Neuronal stem cell (in vitro differentiated cells): ENCODE data around the gene MRC2.

Experiments used
- DNase-seq: peaks from one replicate; pipeline ENCODE4 v3.0.0-alpha.2; 2013; ENCODE audit warnings: low spot score
- H2AFZ ChIP-seq: one replicate; pipeline ENCODE4 v1.6.1; 2013; ENCODE audit warnings: mild to moderate bottlenecking, low read length, inconsistent platforms
- H2AK5ac ChIP-seq: 2 replicates; pipeline ENCODE4 v1.6.1; 2013; ENCODE audit warnings: low read depth, mild to moderate bottlenecking, inconsistent platforms, low read length, moderate library complexity, mixed read lengths
- H2BK120ac ChIP-seq: 2 replicates; pipeline ENCODE4 v1.6.1; 2013; ENCODE audit warnings: low read depth, mild to moderate bottlenecking, inconsistent platforms, low read length, moderate library complexity, mixed read lengths
- H2BK12ac ChIP-seq: one replicate; pipeline ENCODE4 v1.6.1; 2013; ENCODE audit warnings: low read length, inconsistent platforms
- H2BK15ac ChIP-seq: 2 replicates; pipeline ENCODE4 v1.6.1; 2013; ENCODE audit warnings: mild to moderate bottlenecking, low read length, inconsistent platforms, mixed read lengths
- H2BK5ac ChIP-seq: one replicate; pipeline ENCODE4 v1.6.1; 2013; ENCODE audit warnings: inconsistent platforms, mild to moderate bottlenecking, low read length, moderate library complexity
- H3K14ac ChIP-seq: one replicate; pipeline ENCODE4 v1.6.1; 2013; ENCODE audit warnings: low read length, inconsistent platforms
- H3K18ac ChIP-seq: 2 replicates; pipeline ENCODE4 v1.6.1; 2013; ENCODE audit warnings: low read length, inconsistent platforms
- H3K23ac ChIP-seq: 2 replicates; pipeline ENCODE4 v1.6.1; 2013; ENCODE audit warnings: low read depth, mild to moderate bottlenecking, mixed read lengths, low read length, inconsistent platforms; ENCODE audit not compliant: poor library complexity
- H3K27ac ChIP-seq: replicated peaks from 3 replicates; pipeline ENCODE4 v1.5.1; 2013; ENCODE audit warnings: low read length, inconsistent platforms
- H3K27me3 ChIP-seq, 3 experiments: 2 replicates each; pipeline ENCODE4 v1.6.1; 2013; ENCODE audit warnings: low read length in 3 of 3, mild to moderate bottlenecking in 2 of 3, inconsistent platforms in 1 of 3, low read depth in 1 of 3, mixed read lengths in 1 of 3, moderate library complexity in 1 of 3; ENCODE audit not compliant: control insufficient read depth in 3 of 3, insufficient read depth in 3 of 3
- H3K36me3 ChIP-seq, 2 donors: replicated peaks in 1 of 2; 2 replicates each; pipeline ENCODE4 v1.6.1; 2013; ENCODE audit warnings: low read length in 2 of 2; ENCODE audit not compliant: control insufficient read depth in 2 of 2, insufficient read depth in 2 of 2
- H3K4ac ChIP-seq: 2 replicates; pipeline ENCODE4 v1.6.1; 2013; ENCODE audit warnings: inconsistent platforms, mild to moderate bottlenecking, low read length, moderate library complexity
- H3K4me1 ChIP-seq, 2 donors: 1 replicate in 1 of 2; 2 replicates in 1 of 2; pipeline ENCODE4 v1.6.1; 2013; ENCODE audit warnings: low read length in 2 of 2, low read depth in 1 of 2; ENCODE audit not compliant: control insufficient read depth in 2 of 2, insufficient read depth in 1 of 2
- H3K4me2 ChIP-seq: one replicate; pipeline ENCODE4 v1.6.1; 2013; ENCODE audit warnings: mild to moderate bottlenecking, low read length, inconsistent platforms; ENCODE audit not compliant: insufficient read depth, poor library complexity, severe bottlenecking
- H3K4me3 ChIP-seq, 2 donors: 2 replicates each; pipeline ENCODE4 v1.5.1; 2013; ENCODE audit warnings: low read length in 2 of 2, mild to moderate bottlenecking in 2 of 2, inconsistent platforms in 1 of 2, moderate library complexity in 1 of 2
- H3K79me1 ChIP-seq: one replicate; pipeline ENCODE4 v1.6.1; 2013; ENCODE audit warnings: low read depth, mild to moderate bottlenecking, inconsistent platforms, low read length, moderate library complexity
- H3K9ac ChIP-seq: one replicate; pipeline ENCODE4 v1.6.1; 2013; ENCODE audit warnings: mild to moderate bottlenecking, low read depth, low read length, inconsistent platforms; ENCODE audit not compliant: poor library complexity
- H3K9me3 ChIP-seq, 2 donors: replicated peaks in 1 of 2; 2 replicates each; pipeline versions ENCODE3 to v1.6.1; 2013; ENCODE audit warnings: low read length in 2 of 2, mild to moderate bottlenecking in 2 of 2, inconsistent platforms in 1 of 2, low read depth in 1 of 2, mixed read lengths in 1 of 2, moderate library complexity in 1 of 2; ENCODE audit not compliant: control insufficient read depth in 2 of 2, insufficient read depth in 1 of 2
- H4K8ac ChIP-seq: one replicate; pipeline ENCODE4 v1.6.1; 2013; ENCODE audit warnings: low read depth, mild to moderate bottlenecking, inconsistent platforms, low read length, moderate library complexity
- H4K91ac ChIP-seq: one replicate; pipeline ENCODE4 v1.6.1; 2013; ENCODE audit warnings: low read length, low read depth, mild to moderate bottlenecking, inconsistent platforms; ENCODE audit not compliant: poor library complexity
- WGBS, 2 donors: extraction: QIAGEN DNeasy Blood & Tissue Kit; methylation state at CpG; one replicate each; pipeline ENCODE4 v1.1.7; 2013; ENCODE audit warnings: missing lambda C conversion rate in 2 of 2, mixed read lengths in 1 of 2; ENCODE audit not compliant: insufficient read length in 2 of 2, insufficient replicate concordance in 1 of 2; ENCODE audit errors: extremely low coverage in 2 of 2; 5-methylcytosine and 5-hydroxymethylcytosine counted together

MRC2 gene

DNA sequence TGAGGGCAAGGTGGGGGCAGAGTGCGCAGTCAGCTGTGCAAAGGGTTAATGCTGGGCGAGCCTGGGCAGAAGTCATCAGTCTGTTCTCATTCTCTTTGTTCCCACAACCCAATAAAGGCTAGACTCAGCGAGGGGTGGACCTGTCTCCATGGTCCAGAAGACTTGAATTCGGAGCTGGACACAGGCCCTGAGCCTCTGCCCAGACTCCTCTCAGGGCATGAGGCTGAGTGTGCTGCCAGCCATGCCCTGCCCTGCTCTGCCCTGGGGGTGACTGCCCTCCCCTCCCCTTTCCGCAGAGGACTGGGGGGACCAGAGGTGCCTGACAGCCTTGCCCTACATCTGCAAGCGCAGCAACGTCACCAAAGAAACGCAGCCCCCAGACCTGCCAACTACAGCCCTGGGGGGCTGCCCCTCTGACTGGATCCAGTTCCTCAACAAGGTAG is 54.5 kb downstream of the MRC2 start:
- whole genome bisulfite sequencing, 2 donors: no CpG with 5 or more reads among the region's 8 CpGs
- no peak overlapping the region for H3K4ac ChIP-seq

DNA sequence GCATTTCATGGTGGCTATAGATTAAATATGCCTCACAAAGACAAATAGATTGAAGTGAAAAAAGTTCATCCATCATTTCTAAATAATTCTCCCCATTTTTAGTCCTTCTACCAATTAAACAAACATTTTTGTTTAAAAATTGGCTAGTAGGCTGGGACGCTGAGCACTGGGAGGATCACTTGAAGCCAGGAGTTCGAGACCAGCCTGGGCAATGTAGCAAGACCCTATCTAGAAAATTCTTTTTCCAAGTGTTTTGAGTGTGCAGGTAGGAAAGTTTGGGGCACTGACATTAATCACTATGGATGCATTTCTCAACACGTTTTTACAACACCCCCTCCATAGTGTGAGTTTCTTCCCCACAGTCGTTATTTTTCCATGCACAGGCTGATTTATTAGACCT is 56.7 kb downstream of the MRC2 start:
- H3K9me3 ChIP-seq: no peaks in the 10 kb centered on the region

More for the DNA sequence above, 54.5 kb downstream of the MRC2 start:
- Histone ChIP-seq H2BK5ac (peak overlapping the region; percentile 35), H3K18ac (no peak overlapping the region), H3K27ac (no peak overlapping the region), H3K23ac (peak overlapping the region; percentile 40), H3K4me2 (no peak overlapping the region), H4K8ac (no peak overlapping the region), H2BK15ac (no peak overlapping the region), H4K91ac (no peak overlapping the region), H2BK120ac (no peak overlapping the region), H3K36me3 (peaks cover 21 to 78% of the 10 kb centered on the region in 2 donors), H3K9me3 (no peaks in the 10 kb centered on the region), H2AFZ (no peak overlapping the region), H3K9ac (no peak overlapping the region), H2AK5ac (no peak overlapping the region), H3K14ac (no peak overlapping the region), H2BK12ac (no peak overlapping the region), H3K27me3 (no peaks in the 10 kb centered on the region), H3K4me3 (no peak overlapping the region), H3K79me1 (peaks cover 5% of the 10 kb centered on the region), H3K4me1 (no peaks in the 10 kb centered on the region)
- no peak for DNase-seq

DNA sequence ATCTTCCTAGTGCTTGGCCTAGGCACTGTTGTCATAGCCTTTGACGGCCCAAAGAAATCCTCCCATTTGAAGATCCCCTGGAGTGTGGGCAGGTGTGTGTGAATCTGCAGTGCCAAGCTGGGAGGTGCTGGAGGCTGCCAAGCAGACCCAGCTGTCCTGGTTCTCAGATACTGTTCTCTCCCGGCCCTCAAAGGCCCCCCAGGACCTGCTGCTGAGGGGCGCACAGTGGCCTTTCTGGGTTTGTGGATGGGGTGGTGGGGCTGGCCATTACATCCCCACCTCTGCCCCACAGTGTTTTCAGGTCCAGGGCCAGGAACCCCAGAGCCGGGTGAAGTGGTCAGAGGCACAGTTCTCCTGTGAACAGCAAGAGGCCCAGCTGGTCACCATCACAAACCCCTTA is 60.5 kb downstream of the MRC2 start:
- peaks cover 13 to 75% of the 10 kb centered on the region in 2 donors for H3K36me3 ChIP-seq
- no CpG with 5 or more reads among the region's 4 CpGs for WGBS, 2 donors
- no peak for DNase-seq

More for the DNA sequence above, 56.7 kb downstream of the MRC2 start:
- Histone ChIP-seq H3K4me2 (no peak overlapping the region), H3K23ac (no peak overlapping the region), H3K4me1 (no peaks in the 10 kb centered on the region), H2BK12ac (no peak overlapping the region), H2BK120ac (no peak overlapping the region), H3K14ac (no peak overlapping the region), H3K27me3 (no peaks in the 10 kb centered on the region), H3K9ac (no peak overlapping the region), H3K4me3 (no peak overlapping the region), H4K8ac (no peak overlapping the region), H2BK5ac (no peak overlapping the region), H3K27ac (no peak overlapping the region), H2BK15ac (no peak overlapping the region), H3K18ac (no peak overlapping the region), H4K91ac (no peak overlapping the region), H2AFZ (no peak overlapping the region), H2AK5ac (no peak overlapping the region), H3K4ac (no peak overlapping the region), H3K79me1 (peaks cover 5% of the 10 kb centered on the region), H3K36me3 (peaks cover 21 to 74% of the 10 kb centered on the region in 2 donors)
- no CpG with 5 or more reads among the region's 4 CpGs for WGBS, 2 donors
- DNase-seq: no peak

DNA sequence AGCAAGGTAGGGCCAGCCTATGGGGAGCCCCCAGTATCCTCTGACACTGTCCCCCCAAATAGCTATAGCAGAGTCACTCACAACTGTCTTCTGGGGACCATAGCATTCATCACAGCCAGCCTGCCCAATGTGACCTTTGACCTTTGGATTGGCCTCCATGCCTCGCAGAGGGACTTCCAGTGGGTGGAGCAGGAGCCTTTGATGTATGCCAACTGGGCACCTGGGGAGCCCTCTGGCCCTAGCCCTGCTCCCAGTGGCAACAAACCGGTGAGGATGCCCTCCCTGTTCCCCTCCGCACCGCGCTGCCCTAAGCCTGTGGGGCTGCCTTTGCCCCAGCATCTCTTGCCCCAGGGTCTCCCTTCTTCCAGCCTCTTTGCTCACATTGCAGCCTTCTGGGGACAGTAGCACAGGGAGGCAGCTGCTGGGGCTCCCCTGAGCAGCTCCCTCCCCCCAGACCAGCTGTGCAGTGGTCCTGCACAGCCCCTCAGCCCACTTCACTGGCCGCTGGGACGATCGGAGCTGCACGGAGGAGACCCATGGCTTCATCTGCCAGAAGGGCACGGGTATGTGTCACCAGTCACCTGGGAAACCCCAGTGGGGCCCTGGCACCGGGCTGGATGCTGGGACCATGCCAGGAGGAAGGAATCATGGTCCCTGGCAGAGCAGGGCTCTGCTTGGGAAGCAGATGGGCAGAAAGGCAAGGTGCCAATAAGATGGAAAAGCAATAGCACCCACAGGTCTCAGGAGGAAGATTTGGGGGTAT is 61.1 kb downstream of the MRC2 start:
- Histone ChIP-seq H2BK5ac (no peak overlapping the region), H2BK120ac (no peak overlapping the region), H2BK12ac (no peak overlapping the region), H3K4me3 (no peak overlapping the region), H3K9me3 (no peaks in the 10 kb centered on the region), H3K4me2 (no peak overlapping the region), H3K4me1 (peaks cover 0 to 1% of the 10 kb centered on the region in 2 donors), H3K79me1 (no peaks in the 10 kb centered on the region), H2AFZ (no peak overlapping the region), H3K36me3 (peaks cover 13 to 69% of the 10 kb centered on the region in 2 donors), H3K23ac (no peak overlapping the region), H2BK15ac (no peak overlapping the region), H3K18ac (no peak overlapping the region), H4K91ac (no peak overlapping the region), H3K14ac (no peak overlapping the region), H3K9ac (no peak overlapping the region), H3K27me3 (no peaks in the 10 kb centered on the region), H2AK5ac (no peak overlapping the region), H3K27ac (no peak overlapping the region), H3K4ac (no peak overlapping the region), H4K8ac (no peak overlapping the region)
- DNase-seq: no peak
- WGBS, 2 donors: no CpG with 5 or more reads among the region's 11 CpGs

More for the DNA sequence above, 60.5 kb downstream of the MRC2 start:
- H3K4ac ChIP-seq: no peak overlapping the region
- no peaks in the 10 kb centered on the region for H3K9me3 ChIP-seq
- H3K4me3 ChIP-seq: no peak overlapping the region
- H3K14ac ChIP-seq: no peak overlapping the region
- H2BK5ac ChIP-seq: no peak overlapping the region
- no peak overlapping the region for H2AK5ac ChIP-seq
- no peaks in the 10 kb centered on the region for H3K27me3 ChIP-seq
- H4K91ac ChIP-seq: no peak overlapping the region
- H2BK15ac ChIP-seq: no peak overlapping the region
- no peak overlapping the region for H2BK12ac ChIP-seq
- no peak overlapping the region for H4K8ac ChIP-seq
- H2BK120ac ChIP-seq: no peak overlapping the region
- H3K9ac ChIP-seq: no peak overlapping the region
- no peak overlapping the region for H3K23ac ChIP-seq
- no peaks in the 10 kb centered on the region for H3K4me1 ChIP-seq
- no peak overlapping the region for H3K18ac ChIP-seq
- no peaks in the 10 kb centered on the region for H3K79me1 ChIP-seq
- no peak overlapping the region for H3K4me2 ChIP-seq
- H2AFZ ChIP-seq: no peak overlapping the region
- no peak overlapping the region for H3K27ac ChIP-seq
